Panc1 (cell line): ENCODE data around the gene SC5D.

Experiments
- POLR2AphosphoS5 ChIP-seq: IDR thresholded peaks from 2 replicates; pipeline ENCODE4 v1.6.1; 2012; ENCODE audit warnings: mild to moderate bottlenecking, low read depth, low read length, moderate library complexity
- REST ChIP-seq, 2 experiments: IDR thresholded peaks; 2 replicates each; pipeline ENCODE4 v1.6.1; 2011 to 2012; ENCODE audit warnings: low read depth in 2 of 2, control low read depth in 1 of 2, low read length in 1 of 2, mild to moderate bottlenecking in 1 of 2, moderate library complexity in 1 of 2; ENCODE audit not compliant: insufficient read depth in 1 of 2
- SIN3A ChIP-seq: IDR thresholded peaks from 2 replicates; pipeline ENCODE4 v1.6.1; 2012; ENCODE audit warnings: low read depth, mild to moderate bottlenecking, low read length, moderate library complexity, borderline replicate concordance; ENCODE audit not compliant: insufficient read depth
- TF ChIP-seq, protein P1 (sequence below): fragments of 450-650 bp; IDR thresholded peaks from 2 replicates; pipeline ENCODE4 v1.5.1; 2017; ENCODE audit warnings: mild to moderate bottlenecking

DNA sequence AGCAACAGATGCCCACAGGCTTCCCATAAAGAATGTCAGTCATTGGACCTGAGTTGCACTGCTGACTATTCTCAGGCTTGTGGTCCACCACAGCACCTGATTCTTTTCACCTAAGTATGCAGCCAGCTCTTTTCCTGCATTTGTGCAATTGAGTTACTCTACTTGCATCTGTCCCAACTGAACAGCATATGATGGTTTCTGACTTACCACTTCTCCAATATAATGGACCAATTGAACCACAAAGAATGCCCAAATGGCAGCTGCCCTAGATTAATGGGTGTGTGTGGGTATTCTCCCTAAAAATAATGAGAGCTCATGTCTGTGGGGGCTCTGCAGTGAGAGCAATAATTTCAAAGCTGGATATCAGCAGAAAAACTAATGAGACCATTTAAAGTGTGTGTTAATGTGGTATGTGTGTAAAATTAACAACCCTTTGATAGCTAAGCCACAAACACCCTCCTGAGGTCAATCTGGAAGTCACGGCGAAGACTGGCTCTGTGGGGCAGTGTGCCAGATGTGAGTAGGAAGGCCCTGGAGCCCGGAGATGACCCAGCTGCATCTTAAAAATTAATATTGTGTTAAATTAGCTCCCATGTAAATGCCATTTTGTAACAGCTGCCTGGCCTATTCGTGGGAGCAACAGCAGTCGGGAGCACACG is 43.8 kb downstream of the SC5D start:
- TF ChIP-seq, protein P1, sequence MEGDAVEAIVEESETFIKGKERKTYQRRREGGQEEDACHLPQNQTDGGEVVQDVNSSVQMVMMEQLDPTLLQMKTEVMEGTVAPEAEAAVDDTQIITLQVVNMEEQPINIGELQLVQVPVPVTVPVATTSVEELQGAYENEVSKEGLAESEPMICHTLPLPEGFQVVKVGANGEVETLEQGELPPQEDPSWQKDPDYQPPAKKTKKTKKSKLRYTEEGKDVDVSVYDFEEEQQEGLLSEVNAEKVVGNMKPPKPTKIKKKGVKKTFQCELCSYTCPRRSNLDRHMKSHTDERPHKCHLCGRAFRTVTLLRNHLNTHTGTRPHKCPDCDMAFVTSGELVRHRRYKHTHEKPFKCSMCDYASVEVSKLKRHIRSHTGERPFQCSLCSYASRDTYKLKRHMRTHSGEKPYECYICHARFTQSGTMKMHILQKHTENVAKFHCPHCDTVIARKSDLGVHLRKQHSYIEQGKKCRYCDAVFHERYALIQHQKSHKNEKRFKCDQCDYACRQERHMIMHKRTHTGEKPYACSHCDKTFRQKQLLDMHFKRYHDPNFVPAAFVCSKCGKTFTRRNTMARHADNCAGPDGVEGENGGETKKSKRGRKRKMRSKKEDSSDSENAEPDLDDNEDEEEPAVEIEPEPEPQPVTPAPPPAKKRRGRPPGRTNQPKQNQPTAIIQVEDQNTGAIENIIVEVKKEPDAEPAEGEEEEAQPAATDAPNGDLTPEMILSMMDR = no peak
- TF ChIP-seq SIN3A = no peak
- no peak for TF ChIP-seq POLR2AphosphoS5
- no peak for TF ChIP-seq REST (IDR thresholded peaks at IDR 0.05; ENCODE audit: insufficient read depth in 1 of 2, low read depth in 2 of 2, low read length in 1 of 2)
